ENCODE results near the gene COG3.
A peak's percentile ranks its signal among the peaks of the same experiment; 100 is the strongest.

Gene COG3

GRCh38 chr13:45508776-45509175 lies 44.0 kb downstream of the COG3 start:
- FAIRE-seq: no peak

GRCh38 chr13:45510672-45511071 lies 45.9 kb downstream of the COG3 start:
- FAIRE-seq: no peak

- FAIRE-seq: no peak
Observed at GRCh38 chr13:45511310-45512097, 46.8 kb downstream of the COG3 start.

GRCh38 chr13:45512098-45512496 lies 47.4 kb downstream of the COG3 start:
- FAIRE-seq: no peak

GRCh38 chr13:45516757-45517156 lies 52.0 kb downstream of the COG3 start:
- FAIRE-seq: no peak

- no peak for FAIRE-seq
Observed at GRCh38 chr13:45518525-45519245, 53.9 kb downstream of the COG3 start.

- FAIRE-seq: no peak
Observed at GRCh38 chr13:45519493-45519892, 54.8 kb downstream of the COG3 start.

- no peak for FAIRE-seq
Observed at GRCh38 chr13:45521297-45521696, 56.6 kb downstream of the COG3 start.

- FAIRE-seq: no peak
Observed at GRCh38 chr13:45522571-45522970, 57.8 kb downstream of the COG3 start.

GRCh38 chr13:45527699-45528462 lies 63.1 kb downstream of the COG3 start:
- FAIRE-seq: no peak

GRCh38 chr13:45529758-45530157 lies 65.0 kb downstream of the COG3 start:
- FAIRE-seq: no peak

GRCh38 chr13:45534604-45535003 lies 69.9 kb downstream of the COG3 start:
- FAIRE-seq: no peak

GRCh38 chr13:45536224-45536623 lies 71.5 kb downstream of the COG3 start:
- FAIRE-seq: peak; percentile 18

GRCh38 chr13:45537516-45537915 lies 72.8 kb downstream of the COG3 start:
- no peak for FAIRE-seq

- FAIRE-seq: no peak
Observed at GRCh38 chr13:45538382-45538781, 73.6 kb downstream of the COG3 start.

- no peak for FAIRE-seq
Observed at GRCh38 chr13:45540195-45540594, 75.5 kb downstream of the COG3 start.

GRCh38 chr13:45540864-45541263 lies 76.1 kb downstream of the COG3 start:
- no peak for FAIRE-seq

- FAIRE-seq: no peak
Observed at GRCh38 chr13:45541806-45542205, 77.1 kb downstream of the COG3 start.

GRCh38 chr13:45542391-45542790 lies 77.7 kb downstream of the COG3 start:
- no peak for FAIRE-seq

GRCh38 chr13:45542878-45543277 lies 78.1 kb downstream of the COG3 start:
- FAIRE-seq: no peak

GRCh38 chr13:45544520-45544919 lies 79.8 kb downstream of the COG3 start:
- FAIRE-seq: no peak

- FAIRE-seq: no peak
Observed at GRCh38 chr13:45545686-45546409, 81.1 kb downstream of the COG3 start.

GRCh38 chr13:45546410-45546765 lies 81.6 kb downstream of the COG3 start:
- no peak for FAIRE-seq

Measured in colon (tissue), 2 donors.